Muscle of leg (tissue), 11 donors: ENCODE results near the gene SCGB1C1. TPM values are rescaled to one million over a fixed set of nuclear protein-coding genes. Genes with fewer than 3 reads are reported as not detected.
"Not testable (repeated sequence)": the region's sequence is repeated elsewhere in the genome, so short reads cannot be mapped to it uniquely, and the experiment has no call there.

ENCODE experiments used
- DNase-seq: peaks from one replicate; pipeline ENCODE4 v3.0.0; 2013
- H3K27ac ChIP-seq: one replicate; pipeline ENCODE4 v1.5.1; 2013; ENCODE audit warnings: mild to moderate bottlenecking, low read length, control low read depth
- H3K27me3 ChIP-seq: one replicate; pipeline ENCODE4 v1.6.1; 2013; ENCODE audit warnings: low read length; ENCODE audit not compliant: control insufficient read depth, insufficient read depth
- H3K36me3 ChIP-seq: one replicate; pipeline ENCODE4 v1.6.1; 2013; ENCODE audit warnings: low read length; ENCODE audit not compliant: control insufficient read depth, insufficient read depth
- H3K4me1 ChIP-seq: one replicate; pipeline ENCODE4 v1.6.1; 2013; ENCODE audit warnings: low read length; ENCODE audit not compliant: control insufficient read depth, insufficient read depth
- H3K4me3 ChIP-seq: one replicate; pipeline ENCODE4 v1.5.1; 2013; ENCODE audit warnings: low read length, control low read depth
- H3K9me3 ChIP-seq: replicated peaks from 2 replicates; pipeline ENCODE4 v1.6.1; 2013; ENCODE audit warnings: low read depth, low read length; ENCODE audit not compliant: control insufficient read depth
- WGBS: methylation state at CpG from one replicate; pipeline ENCODE4 v1.1.5; 2013; ENCODE audit warnings: missing lambda C conversion rate; ENCODE audit not compliant: insufficient coverage; 5-methylcytosine and 5-hydroxymethylcytosine counted together
- polyA plus RNA-seq, 8 donors: library from polyadenylated mRNA; unstranded; fragments of 120-200 nt; gene quantifications; one replicate each; pipeline versions ENCODE4 v1.2.1 to v1.2.3, GENCODE V29; 2013; ENCODE audit warnings: inconsistent platforms in 1 of 8, low replicate concordance in 1 of 8; ENCODE audit not compliant: insufficient read length in 8 of 8, insufficient read depth in 1 of 8
- total RNA-seq: library from RNA; stranded (reverse); fragments of 120-200 nt; gene quantifications from one replicate; pipeline ENCODE4 v1.2.4, GENCODE V29; 2013

SCGB1C1 gene
- total and polyA plus RNA-seq, 9 donors, result 0.26 to 0.43 (median 0.35) TPM; not detected in 5

- H3K27me3 ChIP-seq, result no peaks in the 10 kb centered on the region
- no peak overlapping the region for H3K4me3 ChIP-seq
- H3K4me1 ChIP-seq, result peaks cover 4% of the 10 kb centered on the region
- WGBS, result 91% methylated on average over 6 of the region's 10 CpGs
- H3K9me3 ChIP-seq, result no peaks in the 10 kb centered on the region
- H3K27ac ChIP-seq, result no peak overlapping the region
- no peak for DNase-seq
- H3K36me3 ChIP-seq, result peaks cover 14% of the 10 kb centered on the region
Measured at GRCh38 chr11:230431-230830, 37.6 kb downstream of the SCGB1C1 start.

- peaks cover 10% of the 10 kb centered on the region for H3K36me3 ChIP-seq
- H3K27ac ChIP-seq, result no peak overlapping the region
- DNase-seq, result no peak
- H3K4me1 ChIP-seq, result peaks cover 10% of the 10 kb centered on the region
- H3K27me3 ChIP-seq, result no peaks in the 10 kb centered on the region
- H3K4me3 ChIP-seq, result no peak overlapping the region
- 89% methylated on average over 18 of the region's 20 CpGs for WGBS
- H3K9me3 ChIP-seq, result no peaks in the 10 kb centered on the region
Measured at GRCh38 chr11:232783-233565, 40.1 kb downstream of the SCGB1C1 start.

DNA sequence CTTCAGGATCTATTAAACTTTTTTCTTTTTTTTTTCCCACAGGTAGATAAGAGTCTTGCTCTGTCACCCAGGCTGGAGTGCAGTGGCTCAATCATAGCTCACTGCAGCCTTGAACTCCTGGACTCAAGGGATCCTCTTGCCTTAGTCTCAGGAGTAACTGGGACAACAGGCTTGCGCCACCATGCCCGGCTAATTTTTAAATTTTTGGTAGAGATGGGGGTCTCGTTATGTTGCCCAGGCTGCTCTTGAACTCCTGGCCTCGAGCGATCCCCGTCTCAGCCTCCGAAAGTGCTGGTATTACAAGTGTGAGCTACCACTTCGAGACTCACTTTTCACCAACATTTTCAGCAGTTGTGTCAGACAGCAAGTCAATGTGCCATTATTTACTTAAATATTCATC lies 42.3 kb downstream of the SCGB1C1 start:
- 93% methylated on average over 5 of the region's 8 CpGs for WGBS
- Histone ChIP-seq H3K27ac (no peak overlapping the region), H3K4me1 (peaks cover 10% of the 10 kb centered on the region)

DNA sequence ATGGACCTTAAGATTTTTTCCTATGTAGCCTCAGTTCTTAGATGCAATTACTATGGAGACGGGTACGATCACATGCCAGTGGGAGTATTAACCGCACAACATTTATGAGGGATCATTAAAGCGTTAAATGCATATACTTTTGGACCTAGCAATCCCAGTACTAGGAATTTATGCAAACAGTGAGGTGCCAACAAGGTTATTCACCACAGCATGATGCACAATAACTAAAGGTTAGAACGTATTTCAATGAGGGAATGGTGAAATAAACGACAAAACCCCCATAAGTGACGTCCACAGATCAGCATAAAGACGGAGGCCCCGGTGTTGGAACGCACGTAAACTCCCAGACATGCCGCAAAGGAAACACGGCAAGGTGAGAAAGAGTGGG lies 42.7 kb downstream of the SCGB1C1 start:
- no peaks in the 10 kb centered on the region for H3K9me3 ChIP-seq
- no peak for DNase-seq
- WGBS, result 0% methylated on average over 7 of the region's 13 CpGs
- H3K4me3 ChIP-seq, result peak overlapping the region; percentile 91
- H3K4me1 ChIP-seq, result peaks cover 10% of the 10 kb centered on the region
- no peaks in the 10 kb centered on the region for H3K27me3 ChIP-seq
- peak overlapping the region; percentile 88 for H3K27ac ChIP-seq
- H3K36me3 ChIP-seq, result peaks cover 8% of the 10 kb centered on the region

More for the DNA sequence above, 42.3 kb downstream of the SCGB1C1 start:
- Histone ChIP-seq H3K4me3 (peak overlapping the region; percentile 91), H3K36me3 (peaks cover 11% of the 10 kb centered on the region), H3K9me3 (no peaks in the 10 kb centered on the region), H3K27me3 (no peaks in the 10 kb centered on the region)
- DNase-seq, result no peak

DNA sequence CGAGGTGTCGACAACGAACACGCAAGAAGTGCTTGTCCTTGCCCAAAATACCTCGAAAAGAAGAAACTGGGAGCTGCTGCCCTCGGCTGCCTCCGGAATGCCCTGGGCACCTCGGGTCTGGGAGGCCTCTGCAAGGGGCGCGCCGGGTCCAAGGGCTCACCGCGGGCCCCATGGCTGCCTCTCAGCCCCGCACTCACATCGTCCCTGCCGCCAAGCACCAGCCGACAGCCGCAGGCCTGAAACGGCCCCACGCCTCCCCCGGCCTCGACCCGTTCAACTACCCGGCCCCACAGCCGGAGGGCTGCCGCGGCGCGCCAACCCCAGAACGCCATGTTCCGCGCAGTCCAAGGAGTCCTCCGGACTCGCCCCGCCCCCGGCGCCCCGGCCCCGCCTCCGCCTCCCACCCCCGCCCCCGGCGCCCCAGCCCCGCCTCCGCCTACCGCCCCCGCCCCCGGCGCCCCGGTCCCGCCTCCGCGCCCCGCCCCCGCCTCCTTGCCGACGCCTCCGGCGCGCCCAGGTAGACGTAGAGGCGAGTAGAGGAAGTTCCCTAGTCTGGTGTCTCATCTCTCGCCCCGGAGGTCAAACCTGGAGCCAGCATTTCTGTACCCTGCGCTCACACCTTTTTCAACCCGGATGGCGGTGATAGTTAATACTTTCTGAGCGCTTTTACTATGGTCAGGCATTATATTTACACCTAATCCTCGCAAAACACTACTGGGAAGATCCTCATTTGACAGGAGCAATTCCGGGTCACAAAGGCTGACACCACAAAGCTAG lies 43.3 kb downstream of the SCGB1C1 start, which contains the start of gene SIRT3:
TSS of gene SIRT3 (minus strand) at position 346 of the 777 bp plus-strand sequence. CDS start at position 332, 14 bp downstream.
- H3K9me3 ChIP-seq, result no peaks in the 10 kb centered on the region
- WGBS, result 0% methylated on average over 24 of the region's 70 CpGs
- H3K27ac ChIP-seq, result peak within 1 kb of the TSS; percentile 98
- H3K4me1 ChIP-seq, result peaks cover 10% of the 10 kb centered on the region
- H3K4me3 ChIP-seq, result peak within 1 kb of the TSS; percentile 98
- no peaks in the 10 kb centered on the region for H3K27me3 ChIP-seq
- peak; percentile 93 for DNase-seq
- H3K36me3 ChIP-seq, result peaks cover 12% of the 10 kb centered on the region

GRCh38 chr11:236774-237767 lies 44.2 kb downstream of the SCGB1C1 start, which contains the start of gene PSMD13:
Gene PSMD13, plus strand, starts transcription at chr11:236976. Its CDS starts 74 bp downstream, at chr11:237050.
- peak; percentile 94 for DNase-seq

GRCh38 chr11:238346-238745 lies 45.5 kb downstream of the SCGB1C1 start:
- WGBS, result 83% methylated on average over 6 of the region's 7 CpGs
- not testable (repeated sequence) for DNase-seq, H3K9me3 ChIP-seq, H3K27me3 ChIP-seq, H3K4me3 ChIP-seq, H3K27ac ChIP-seq
- H3K36me3 ChIP-seq, result peaks cover 18% of the 10 kb centered on the region
- H3K4me1 ChIP-seq, result peaks cover 10% of the 10 kb centered on the region

More at GRCh38 chr11:236774-237767, 44.2 kb downstream of the SCGB1C1 start, which contains the start of gene PSMD13:
- Histone ChIP-seq H3K36me3 (peaks cover 18% of the 10 kb centered on the region), H3K27me3 (no peaks in the 10 kb centered on the region), H3K9me3 (no peaks in the 10 kb centered on the region), H3K27ac (peak within 1 kb of the TSS; percentile 98), H3K4me3 (peak within 1 kb of the TSS; percentile 98), H3K4me1 (peaks cover 10% of the 10 kb centered on the region)
- WGBS, result under 1% methylated on average over 58 of the region's 62 CpGs

DNA sequence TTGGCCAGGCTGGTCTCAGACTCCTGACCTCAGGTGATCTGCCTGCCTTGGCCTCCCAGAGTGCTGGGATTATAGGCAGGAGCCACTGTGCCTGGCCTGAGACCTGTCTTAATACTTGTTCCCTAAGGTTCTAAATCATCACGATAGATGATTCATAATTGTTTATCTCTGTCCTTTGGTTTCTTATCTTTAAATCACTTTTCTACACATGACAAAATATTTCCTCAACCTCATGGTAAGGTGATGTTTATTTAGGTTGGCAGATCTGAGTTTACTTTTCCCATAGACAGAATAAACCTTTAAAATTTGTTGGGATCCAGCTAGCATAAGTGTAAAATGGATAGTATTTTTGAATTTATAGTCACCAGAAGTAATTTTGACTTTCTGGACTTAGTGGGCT lies 47.4 kb downstream of the SCGB1C1 start:
- Histone ChIP-seq H3K27ac (no peak overlapping the region), H3K36me3 (peaks cover 29% of the 10 kb centered on the region)
- DNase-seq, result no peak

DNA sequence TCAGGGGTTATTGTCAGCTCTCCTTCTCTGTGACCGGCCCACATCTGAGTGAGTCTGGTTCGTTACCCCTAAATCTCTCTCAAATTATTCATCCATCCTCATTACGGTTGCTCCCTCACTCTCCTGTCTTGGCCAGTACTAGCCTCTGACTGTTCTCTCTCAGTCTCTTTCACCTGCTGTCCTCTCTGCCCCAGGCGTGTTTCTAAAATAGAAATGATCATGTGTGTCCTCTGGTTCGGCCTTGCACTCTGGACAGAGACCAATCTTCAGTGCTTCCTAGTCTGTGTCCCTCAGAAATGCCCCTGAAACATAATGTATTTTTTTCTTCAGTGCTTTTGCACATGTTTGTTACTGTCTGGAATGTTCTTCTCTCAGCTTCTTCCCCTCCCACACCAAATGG lies 48.8 kb downstream of the SCGB1C1 start:
- Histone ChIP-seq H3K27me3 (no peaks in the 10 kb centered on the region), H3K9me3 (no peaks in the 10 kb centered on the region), H3K36me3 (peaks cover 40% of the 10 kb centered on the region), H3K4me1 (peaks cover 5% of the 10 kb centered on the region), H3K4me3 (no peak overlapping the region), H3K27ac (peak overlapping the region; percentile 55)
- no peak for DNase-seq
- 94% methylated on average over 5 of the region's 5 CpGs for WGBS

More for the DNA sequence above, 47.4 kb downstream of the SCGB1C1 start:
- no peaks in the 10 kb centered on the region for H3K9me3 ChIP-seq
- no peaks in the 10 kb centered on the region for H3K27me3 ChIP-seq
- H3K4me1 ChIP-seq, result peaks cover 8% of the 10 kb centered on the region
- WGBS, result no CpG with 5 or more reads among the region's 1 CpG
- no peak overlapping the region for H3K4me3 ChIP-seq
